RKO (cell line): Measurements from ENCODE around the gene PRR23E.

ENCODE experiments used
- DNase-seq: peaks from one replicate; pipeline ENCODE4 v3.0.0-alpha.2; 2016; ENCODE audit warnings: low spot score

PRR23E gene

GRCh38 chr3:127165036-127165435 is 27.9 kb upstream of the PRR23E start:
- DNase-seq = no peak

GRCh38 chr3:127165694-127166485 is 27.0 kb upstream of the PRR23E start:
- no peak for DNase-seq

DNA sequence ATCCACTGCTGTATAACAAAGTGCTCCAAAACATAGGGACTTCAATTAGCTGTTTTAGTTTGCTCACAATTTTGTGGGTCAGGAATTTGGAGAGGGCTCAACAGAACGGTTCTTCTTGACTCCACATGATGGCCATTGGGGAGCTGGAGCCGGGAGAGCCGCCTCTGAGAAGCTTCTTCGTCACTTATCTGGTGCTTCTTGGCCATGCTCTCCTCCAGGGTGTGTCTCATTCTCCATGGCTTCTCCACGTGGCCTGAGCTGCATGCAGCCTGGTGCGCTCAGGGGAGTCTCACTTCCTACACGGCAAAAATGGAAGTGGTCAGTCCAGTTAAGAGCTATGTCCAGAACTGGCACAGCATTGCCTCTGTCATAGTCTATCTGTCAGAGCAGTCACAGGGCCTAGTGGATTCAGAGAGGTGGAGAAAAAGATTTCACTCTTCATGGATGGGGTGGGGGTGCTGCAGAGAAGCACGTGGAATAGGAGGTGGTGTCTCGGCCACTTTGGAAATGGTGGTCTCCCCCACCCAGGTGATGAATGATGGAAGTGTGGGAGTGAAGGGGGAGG is 26.3 kb upstream of the PRR23E start:
- no peak for DNase-seq

DNA sequence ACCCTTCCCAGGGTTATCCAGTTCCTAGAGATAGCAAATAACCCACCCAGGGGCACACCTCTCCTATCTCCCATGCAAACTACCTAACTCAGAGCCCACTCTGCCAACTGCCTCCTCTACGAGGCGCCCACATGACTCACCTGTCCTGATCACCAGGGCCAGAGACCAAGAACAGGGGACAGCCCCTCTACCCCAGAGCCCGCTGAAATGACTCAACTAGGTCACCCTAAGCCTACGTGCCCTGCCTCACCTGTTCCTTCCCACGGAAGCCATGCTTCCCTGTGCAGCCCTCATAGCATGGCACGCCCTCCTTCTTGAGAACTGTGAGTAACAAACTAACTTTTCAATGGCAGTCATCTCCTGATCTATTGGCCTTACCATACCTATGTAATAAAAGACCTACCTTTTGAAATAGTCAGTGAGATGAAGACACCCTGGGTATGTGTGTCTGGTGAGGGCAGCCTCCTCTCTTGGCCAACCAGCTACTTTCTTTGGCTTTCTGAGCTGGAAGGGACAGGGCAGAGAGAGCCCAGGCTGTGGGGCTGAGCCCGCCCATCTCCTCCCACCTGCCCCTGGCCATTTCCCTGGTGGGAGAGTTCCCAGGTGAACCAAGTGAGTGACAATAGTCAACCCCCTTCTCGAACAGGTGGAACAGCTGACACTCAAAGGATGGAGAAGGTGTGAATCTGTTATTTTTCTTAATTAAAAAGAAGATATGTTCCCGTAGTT is 25.5 kb upstream of the PRR23E start:
- DNase-seq = no peak

GRCh38 chr3:127168271-127168670 is 24.7 kb upstream of the PRR23E start:
- no peak for DNase-seq

DNA sequence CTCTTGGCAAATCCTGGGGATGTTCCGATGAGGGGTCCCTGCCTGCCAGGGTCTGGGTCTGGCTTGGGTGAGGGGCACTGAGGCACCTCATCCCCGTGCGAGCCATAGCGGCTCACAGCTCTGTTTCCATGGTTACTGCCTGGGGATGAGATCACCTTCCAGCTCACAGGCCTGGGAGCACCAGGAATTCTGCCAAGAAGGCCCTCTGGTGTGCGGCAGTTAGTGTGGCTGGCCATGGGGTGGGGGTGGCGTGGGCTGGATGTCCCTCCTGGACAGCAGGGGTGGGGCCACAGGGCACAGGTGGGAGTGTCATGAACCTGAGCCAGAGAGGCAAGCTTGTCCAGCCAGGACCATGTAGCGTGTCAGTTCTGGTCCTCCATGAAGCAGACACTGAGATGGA is 22.1 kb upstream of the PRR23E start:
- DNase-seq = peak; percentile 15

DNA sequence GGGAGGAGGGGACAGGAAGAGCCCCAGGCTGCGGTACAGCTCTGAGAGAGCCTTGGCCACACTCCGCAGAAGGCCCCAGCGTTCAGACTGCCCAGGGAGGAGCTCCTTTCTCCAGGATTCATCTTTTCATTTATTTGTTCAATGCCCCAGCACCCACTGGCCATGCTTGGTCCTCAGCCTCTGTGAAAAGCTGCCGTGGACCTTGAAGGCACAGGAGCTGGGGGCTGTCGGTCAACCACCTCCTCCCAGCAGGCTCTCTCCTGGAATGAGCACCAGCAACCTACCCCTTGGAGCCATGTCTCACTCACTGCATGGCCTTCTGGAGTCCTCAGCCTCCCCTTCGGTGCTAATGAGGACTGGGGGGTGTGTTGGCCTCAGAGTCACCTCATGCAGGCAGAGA is 21.6 kb upstream of the PRR23E start:
- no peak for DNase-seq

DNA sequence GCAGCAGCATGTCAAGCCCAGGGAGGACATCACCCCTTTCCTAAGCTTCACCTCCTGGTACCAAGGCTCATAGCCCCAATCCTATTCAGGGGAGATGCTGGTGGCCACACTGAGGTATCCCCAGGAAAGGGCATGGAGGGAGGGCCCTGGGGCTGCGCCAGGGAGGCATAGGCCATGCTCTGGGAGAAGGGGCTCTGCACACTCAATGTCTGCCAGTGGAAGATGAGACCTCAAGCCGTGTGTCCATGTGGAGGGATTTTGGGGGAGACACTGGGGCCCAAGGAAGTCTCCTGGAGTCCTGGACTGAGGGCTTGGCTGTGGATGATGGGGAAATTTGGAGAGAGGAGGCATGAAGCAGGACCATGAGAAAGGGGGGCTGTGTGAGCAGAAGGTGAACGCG is 21.2 kb upstream of the PRR23E start:
- DNase-seq = no peak

DNA sequence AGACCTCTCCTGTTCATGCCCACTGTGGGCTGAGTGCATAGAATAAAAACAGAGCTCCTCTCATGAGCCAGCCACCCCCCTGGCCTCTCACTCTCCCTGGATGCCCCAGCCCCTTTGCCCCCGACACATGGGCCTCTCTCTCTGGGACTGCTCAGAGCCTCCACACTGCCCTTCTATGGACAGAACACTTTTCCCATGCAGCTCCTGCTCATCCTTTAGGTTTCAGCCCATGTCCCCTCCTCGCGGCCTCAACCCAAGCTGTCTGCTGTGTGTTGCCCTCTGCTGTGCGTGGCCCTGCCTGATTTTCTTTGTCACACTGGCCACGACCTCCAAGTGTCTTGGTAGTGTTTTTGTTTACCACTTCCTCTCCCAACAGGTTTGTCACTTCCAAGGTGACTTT is 20.7 kb upstream of the PRR23E start:
- no peak for DNase-seq

GRCh38 chr3:127172781-127173515 is 20.0 kb upstream of the PRR23E start:
- peak; percentile 46 for DNase-seq

DNA sequence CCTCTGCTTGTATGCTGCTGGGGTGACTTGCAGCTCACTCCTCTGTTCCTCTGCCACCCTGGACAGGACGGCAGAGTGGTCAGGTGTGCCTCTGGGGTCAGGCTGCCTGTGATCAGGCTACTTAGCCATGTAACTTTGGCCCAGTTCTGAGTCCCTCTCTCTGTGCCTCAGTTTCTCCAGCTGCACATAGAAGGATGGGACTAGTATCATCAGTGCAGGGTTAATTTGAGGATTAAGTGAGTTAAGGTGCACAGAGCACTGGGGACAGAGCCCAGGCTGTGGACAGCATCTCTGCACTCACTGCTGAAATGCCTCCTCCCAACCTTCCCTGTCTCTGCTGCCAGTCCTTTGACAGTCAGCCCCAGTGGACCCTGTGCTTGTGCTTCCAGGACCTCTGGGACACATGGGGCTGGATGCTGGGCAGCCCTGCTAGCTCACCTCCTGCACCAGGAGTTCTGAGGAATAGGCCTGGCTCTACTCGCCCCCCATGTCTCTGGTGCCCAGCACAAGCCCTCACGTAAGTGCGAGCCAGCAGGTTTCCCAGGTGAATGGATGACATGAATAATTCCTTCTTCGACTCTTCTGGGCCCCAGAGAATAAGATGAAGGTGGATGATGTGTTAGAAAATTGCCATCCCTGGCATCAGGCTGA is 19.3 kb upstream of the PRR23E start:
- no peak for DNase-seq

GRCh38 chr3:127174284-127174683 is 18.6 kb upstream of the PRR23E start:
- DNase-seq = no peak

- no peak for DNase-seq
These were observed 18.2 kb upstream of the PRR23E start for GRCh38 chr3:127174715-127175140.

DNA sequence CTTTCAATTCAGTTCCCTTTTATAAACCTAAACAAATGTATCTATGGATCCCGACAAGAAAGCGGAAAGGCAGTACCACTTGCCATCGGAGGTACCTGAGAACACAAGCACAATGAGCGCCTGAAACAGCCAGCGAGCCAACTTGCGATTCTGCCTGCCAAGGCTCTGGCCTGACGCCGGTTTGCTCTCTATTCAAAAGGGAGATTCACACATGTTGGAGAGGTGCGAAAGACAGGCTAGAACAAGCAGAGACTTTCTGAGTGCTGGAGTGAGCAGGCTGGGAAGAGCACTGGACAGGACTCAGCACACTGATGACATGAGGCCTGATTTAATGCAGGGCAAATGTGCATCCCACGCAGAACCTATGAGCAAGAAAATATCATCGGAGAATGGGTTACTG is 17.7 kb upstream of the PRR23E start:
- no peak for DNase-seq

GRCh38 chr3:127177226-127177625 is 15.7 kb upstream of the PRR23E start:
- DNase-seq = peak; percentile 5

GRCh38 chr3:127180859-127181258 is 12.1 kb upstream of the PRR23E start:
- DNase-seq = no peak

DNA sequence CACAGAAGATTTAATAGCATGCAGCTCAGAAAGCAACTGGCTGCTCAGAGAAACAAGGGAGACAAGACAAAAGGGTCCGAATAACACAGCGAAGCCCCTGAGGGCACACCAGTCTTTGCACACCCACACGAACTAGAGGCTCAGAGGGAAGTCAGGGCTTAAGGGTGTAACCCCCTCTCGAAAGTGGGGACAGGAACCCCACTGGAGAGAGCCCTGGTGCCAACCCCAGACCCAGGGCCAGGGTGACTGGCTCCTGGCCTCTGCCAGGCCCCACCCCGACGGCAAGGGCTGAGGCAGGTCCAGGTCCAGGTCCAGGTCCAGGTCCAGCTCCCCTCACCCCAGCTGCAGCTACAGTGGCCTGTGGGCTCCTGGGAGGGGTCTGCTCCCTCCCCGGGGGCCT is 10.5 kb upstream of the PRR23E start:
- DNase-seq = no peak

- DNase-seq = no peak
These were observed 9.8 kb upstream of the PRR23E start for GRCh38 chr3:127182848-127183714.

- DNase-seq = no peak
These were observed 8.7 kb upstream of the PRR23E start for GRCh38 chr3:127183931-127184869.

DNA sequence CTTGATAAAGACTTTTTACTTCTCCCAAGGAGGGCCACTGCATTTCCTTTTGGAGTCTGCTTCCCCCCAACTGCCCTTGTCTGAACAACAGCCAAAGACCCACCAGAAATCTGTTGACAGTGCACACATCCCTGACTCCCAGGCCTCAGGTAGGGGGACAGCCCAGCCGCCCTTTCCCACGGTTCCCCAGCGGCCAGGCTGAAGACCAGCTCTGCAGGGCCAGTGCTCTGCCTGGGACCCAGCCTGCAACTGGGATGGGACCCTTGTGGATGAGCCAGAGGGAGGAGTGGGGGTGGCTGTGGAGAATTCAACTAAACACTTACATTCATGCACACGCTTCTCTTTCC is 8.1 kb upstream of the PRR23E start:
- DNase-seq = no peak
